HG02938 (cell line): ENCODE data around the gene CEP78.
"Not testable (repeated sequence)": the region's sequence is repeated elsewhere in the genome, so short reads cannot be mapped to it uniquely, and the experiment has no call there.

Source experiments
- ATAC-seq: cut with Tn5 transposase; IDR thresholded peaks from one replicate; pipeline ENCODE4 v1.9.1; 2021; ENCODE audit warnings: mild to moderate bottlenecking, moderate library complexity; ENCODE audit not compliant: unreplicated experiment

CEP78 gene

GRCh38 chr9:78280982-78281668 is 45.2 kb downstream of the CEP78 start:
- ATAC-seq: no peak

GRCh38 chr9:78284181-78284580 is 48.3 kb downstream of the CEP78 start:
- ATAC-seq: not testable (repeated sequence)

- no peak for ATAC-seq
These were observed 50.2 kb downstream of the CEP78 start for GRCh38 chr9:78286125-78286524.

GRCh38 chr9:78286946-78287388 is 51.1 kb downstream of the CEP78 start:
- ATAC-seq: no peak

GRCh38 chr9:78288214-78288892 is 52.5 kb downstream of the CEP78 start:
- ATAC-seq: no peak

- no peak for ATAC-seq
These were observed 53.6 kb downstream of the CEP78 start for GRCh38 chr9:78289474-78289873.

GRCh38 chr9:78291240-78291925 is 55.5 kb downstream of the CEP78 start:
- ATAC-seq: no peak

- no peak for ATAC-seq
These were observed 56.2 kb downstream of the CEP78 start for GRCh38 chr9:78292026-78292425.

- ATAC-seq: no peak
These were observed 57.0 kb downstream of the CEP78 start for GRCh38 chr9:78292716-78293497.

- no peak for ATAC-seq
These were observed 58.7 kb downstream of the CEP78 start for GRCh38 chr9:78294290-78295176.

- ATAC-seq: no peak
These were observed 59.3 kb downstream of the CEP78 start for GRCh38 chr9:78295177-78295575.

GRCh38 chr9:78295731-78296130 is 59.9 kb downstream of the CEP78 start:
- ATAC-seq: no peak

- no peak for ATAC-seq
These were observed 60.5 kb downstream of the CEP78 start for GRCh38 chr9:78296201-78296892.

- peak; percentile 97 for ATAC-seq
These were observed 61.2 kb downstream of the CEP78 start, which contains the start of gene PSAT1 for GRCh38 chr9:78296893-78297671. Gene PSAT1, plus strand, starts transcription at chr9:78297125. Its CDS starts 86 bp downstream, at chr9:78297211.

- ATAC-seq: peak; percentile 58
These were observed 61.7 kb downstream of the CEP78 start for GRCh38 chr9:78297672-78297961.

- no peak for ATAC-seq
These were observed 62.3 kb downstream of the CEP78 start for GRCh38 chr9:78298046-78298765.

GRCh38 chr9:78300209-78300608 is 64.3 kb downstream of the CEP78 start:
- ATAC-seq: no peak

GRCh38 chr9:78301466-78301865 is 65.6 kb downstream of the CEP78 start:
- no peak for ATAC-seq
